Measurements from ENCODE around the gene TDP1.

- no peak for TF ChIP-seq CTCF (IDR thresholded peaks at IDR 0.05; ENCODE audit: low read depth, low read length)
- TF ChIP-seq POLR2A (IDR thresholded peaks at IDR 0.05; ENCODE audit: extremely low read depth, insufficient read length) = no peak
- TF ChIP-seq MAX (IDR thresholded peaks at IDR 0.05; ENCODE audit: low read depth, low read length) = no peak
These were observed 69.2 kb downstream of the TDP1 start for GRCh38 chr14:90024910-90025309.

Measured in NB4 (cell line).